GM18505 (cell line): ENCODE data around the gene IZUMO1R.

Experiments
- ATAC-seq: cut with Tn5 transposase; IDR thresholded peaks from one replicate; pipeline ENCODE4 v1.9.1; 2021; ENCODE audit not compliant: unreplicated experiment
- POLR2A ChIP-seq: IDR thresholded peaks from 4 replicates; pipeline ENCODE4 v1.6.1; 2011; ENCODE audit warnings: borderline replicate concordance; ENCODE audit not compliant: insufficient read depth, insufficient read length; ENCODE audit errors: extremely low read depth

Gene IZUMO1R

DNA sequence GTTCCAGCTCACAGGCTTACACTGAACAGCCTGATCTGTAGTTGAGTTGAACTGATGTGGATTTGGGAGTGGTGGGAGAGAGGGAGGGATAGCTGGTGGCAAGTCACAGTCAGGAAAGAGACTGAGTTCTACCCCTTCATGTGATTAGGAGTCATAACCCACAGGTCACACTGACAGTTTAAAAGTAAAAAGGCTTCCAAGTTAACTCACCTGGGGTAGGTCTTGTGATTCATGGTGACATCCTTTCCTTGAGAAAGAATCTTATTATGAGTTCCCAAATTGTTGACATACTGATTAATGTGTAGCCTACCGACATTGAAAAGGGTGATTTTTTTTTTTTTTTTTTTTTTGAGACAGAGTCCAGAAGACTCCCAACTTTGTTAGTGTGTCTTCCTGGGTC, 5.4 kb downstream of the IZUMO1R start:
- no peak for ATAC-seq
- no peak for TF ChIP-seq POLR2A

- no peak for ATAC-seq
- no peak for TF ChIP-seq POLR2A
Observed at GRCh38 chr11:94310191-94310875, 6.0 kb downstream of the IZUMO1R start.

GRCh38 chr11:94312339-94312738, 8.0 kb downstream of the IZUMO1R start:
- no peak for ATAC-seq
- TF ChIP-seq POLR2A = no peak

DNA sequence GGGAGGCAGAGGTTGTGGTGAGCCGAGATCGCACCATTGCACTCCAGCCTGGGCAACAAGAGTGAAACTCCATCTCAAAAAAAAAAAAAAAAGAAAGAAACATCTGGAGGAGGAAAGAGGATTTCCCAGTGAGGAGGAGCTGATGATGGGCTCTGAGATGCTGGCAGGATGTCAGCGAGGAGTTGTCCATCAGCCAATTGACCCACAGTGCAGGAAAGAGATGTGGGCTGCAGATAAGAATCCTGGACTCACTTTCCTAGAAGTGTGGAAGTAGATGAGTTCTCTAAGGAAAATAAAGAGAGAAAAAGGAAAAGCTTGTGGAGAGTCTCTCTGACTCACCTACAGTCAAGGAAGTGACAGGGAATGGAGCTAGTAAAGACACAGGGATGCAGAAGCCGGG, 9.7 kb downstream of the IZUMO1R start:
- no peak for ATAC-seq
- TF ChIP-seq POLR2A = no peak

DNA sequence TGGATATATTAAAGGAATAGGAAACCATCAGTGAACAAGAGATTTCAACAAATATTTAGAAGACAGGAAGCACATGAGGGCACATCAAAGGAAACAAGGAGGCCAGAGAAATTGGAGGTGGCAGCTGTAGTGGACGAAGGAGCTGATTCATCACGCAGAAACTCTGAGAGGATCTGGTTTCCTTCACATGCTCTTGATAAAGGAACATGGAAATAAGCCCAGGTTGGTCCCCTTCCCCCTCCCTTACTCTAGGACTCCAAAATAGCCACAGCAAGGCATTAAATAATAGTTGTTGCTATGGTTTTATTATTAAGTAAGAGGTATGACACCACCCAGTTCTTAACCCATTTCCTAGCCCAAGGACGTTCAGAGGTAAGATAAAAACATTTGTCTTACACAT, 11.3 kb downstream of the IZUMO1R start:
- no peak for ATAC-seq
- TF ChIP-seq POLR2A = no peak

DNA sequence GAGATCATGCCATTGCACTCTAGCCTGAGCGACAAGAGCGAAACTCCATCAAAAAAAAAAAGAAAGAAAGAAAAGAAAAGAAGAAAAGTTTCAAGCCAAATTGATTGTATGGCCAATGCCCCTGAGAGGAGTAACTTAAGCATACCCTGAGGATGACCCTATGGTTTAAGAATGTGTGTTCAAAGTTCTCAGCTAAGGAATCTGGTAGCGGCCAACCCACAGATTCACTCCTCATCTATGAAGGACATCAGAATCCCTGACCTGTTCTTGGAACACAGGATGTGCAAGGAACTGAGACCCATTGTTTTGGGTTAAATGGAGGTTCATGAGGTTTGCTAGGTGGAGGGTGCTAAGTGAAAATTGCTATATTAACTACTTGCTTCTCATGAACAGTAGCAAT, 18.1 kb downstream of the IZUMO1R start:
- no peak for TF ChIP-seq POLR2A
- ATAC-seq = no peak

DNA sequence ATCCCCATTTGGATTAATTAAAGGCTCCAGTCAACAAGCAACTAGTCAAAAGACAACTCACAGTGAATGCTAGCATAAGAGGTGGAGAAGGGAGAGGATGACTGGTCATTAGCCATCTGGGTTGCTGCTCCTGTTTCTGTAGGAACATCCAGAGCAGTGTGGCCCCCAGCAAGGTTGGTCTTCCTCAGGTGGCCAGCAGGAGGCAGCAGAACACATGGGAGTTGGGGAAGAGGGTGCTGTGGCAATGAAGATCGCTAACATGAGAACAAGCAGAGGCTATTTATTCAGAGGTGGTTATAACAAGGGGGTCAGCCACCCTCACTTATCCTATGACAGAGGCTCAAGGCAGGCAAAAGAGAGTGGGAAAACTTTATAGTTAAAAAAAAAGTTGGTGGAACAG, 21.3 kb downstream of the IZUMO1R start:
- ATAC-seq = no peak
- TF ChIP-seq POLR2A = no peak

DNA sequence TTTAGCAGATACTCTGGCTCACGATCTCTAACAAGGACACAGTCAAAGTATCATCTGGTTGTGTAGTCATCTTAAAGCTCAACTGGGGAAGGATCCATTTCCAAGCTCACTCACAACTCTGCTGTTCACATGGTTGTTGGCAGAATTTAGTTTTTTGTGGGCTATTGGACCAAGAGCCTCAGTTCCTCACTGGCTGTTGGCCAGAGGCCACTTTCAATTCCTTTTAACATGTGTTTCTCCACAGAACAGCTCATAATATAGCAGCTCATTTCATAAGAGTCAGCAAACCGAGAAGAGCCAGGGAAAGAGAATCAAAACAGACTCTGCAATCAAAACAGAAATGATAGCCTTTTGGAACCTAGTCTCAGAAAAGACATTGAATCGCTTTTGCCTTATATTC, 22.6 kb downstream of the IZUMO1R start:
- no peak for TF ChIP-seq POLR2A
- ATAC-seq = no peak

GRCh38 chr11:94328587-94329080, 24.3 kb downstream of the IZUMO1R start:
- no peak for TF ChIP-seq POLR2A
- ATAC-seq = no peak

DNA sequence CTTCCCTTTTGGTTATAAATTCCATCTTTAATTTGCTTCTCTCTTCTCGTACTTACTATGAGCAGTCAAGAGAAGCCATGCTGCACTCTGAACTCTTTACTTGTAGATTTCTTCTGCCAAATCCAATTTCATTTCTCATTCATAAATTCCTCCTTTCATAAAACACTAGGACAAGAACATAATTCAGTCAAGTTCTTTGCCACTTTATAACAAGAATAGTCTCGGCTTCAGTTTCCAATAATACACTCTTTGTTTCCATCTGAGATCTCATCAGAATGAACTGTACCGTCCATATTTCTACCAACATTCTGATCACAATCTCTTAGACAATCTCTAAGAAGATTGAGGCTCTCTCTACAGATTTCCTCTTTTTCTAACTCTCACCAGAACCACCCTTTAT, 25.1 kb downstream of the IZUMO1R start:
- no peak for ATAC-seq
- TF ChIP-seq POLR2A = no peak

DNA sequence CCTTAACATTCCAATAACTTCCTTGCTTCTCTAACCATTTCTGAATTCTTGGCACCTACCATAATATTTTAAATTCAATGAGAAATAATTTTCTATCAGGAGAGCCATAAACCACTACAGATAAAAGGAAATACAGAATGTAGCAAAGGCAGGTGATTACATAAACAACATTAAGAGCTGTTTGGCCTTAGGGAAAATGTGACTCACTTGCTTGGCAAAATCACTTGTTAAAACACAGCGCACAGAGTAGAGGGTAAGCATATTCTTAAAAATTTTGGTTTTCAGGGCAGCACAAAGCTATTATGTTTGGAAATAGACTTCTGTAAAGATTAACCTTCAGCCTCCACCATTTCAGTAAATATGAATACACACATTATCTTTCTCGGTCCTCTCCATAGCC, 26.4 kb downstream of the IZUMO1R start:
- TF ChIP-seq POLR2A = no peak
- ATAC-seq = no peak

DNA sequence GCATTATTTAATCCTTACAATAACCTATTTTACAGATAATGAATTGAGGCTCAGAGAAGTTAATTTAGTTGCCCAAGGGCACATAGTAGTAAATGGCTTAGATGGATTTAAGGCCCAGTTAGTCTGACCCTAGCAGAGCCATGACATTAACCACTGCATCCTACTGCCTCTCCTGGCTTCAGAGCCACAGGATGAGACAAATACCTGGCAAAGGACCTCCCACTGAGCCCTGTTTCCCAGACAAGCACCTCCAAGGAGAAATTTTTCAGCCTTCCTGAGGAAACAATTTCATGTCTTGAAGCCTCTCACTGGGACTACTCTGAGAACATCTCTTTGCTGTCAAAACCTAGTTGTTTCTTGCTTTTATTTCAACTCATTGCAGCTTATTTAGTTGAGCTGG, 28.4 kb downstream of the IZUMO1R start:
- no peak for ATAC-seq
- TF ChIP-seq POLR2A = no peak

- no peak for ATAC-seq
- no peak for TF ChIP-seq POLR2A
Observed at GRCh38 chr11:94336033-94336432, 31.7 kb downstream of the IZUMO1R start.

- ATAC-seq = no peak
- no peak for TF ChIP-seq POLR2A
Observed at GRCh38 chr11:94338651-94339050, 34.3 kb downstream of the IZUMO1R start.

DNA sequence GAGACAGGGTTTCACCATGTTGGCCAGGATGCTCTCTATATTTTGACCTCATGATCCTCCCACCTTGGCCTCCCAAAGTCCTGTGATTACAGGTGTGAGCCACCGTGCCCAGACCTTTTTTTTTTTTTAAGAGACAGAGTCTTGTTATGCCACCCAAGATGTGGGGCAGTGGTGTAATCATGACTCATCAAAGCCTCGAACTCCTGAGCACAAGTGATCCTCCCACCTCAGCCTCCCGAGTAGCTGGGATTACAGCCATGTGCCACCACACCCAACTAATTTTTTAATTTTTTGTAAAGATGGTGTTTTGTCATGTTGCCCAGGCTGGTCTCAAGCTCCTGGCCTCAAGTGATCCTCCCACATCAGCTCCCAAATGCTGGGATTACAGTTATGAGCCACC, 37.9 kb downstream of the IZUMO1R start:
- ATAC-seq = no peak
- no peak for TF ChIP-seq POLR2A
